Renal cortical epithelial cell (primary cell): ENCODE measurements around the gene ARHGEF28. TPM values are rescaled to one million over a fixed set of nuclear protein-coding genes. Genes with fewer than 3 reads are reported as not detected.

ENCODE experiments used
- DNase-seq: peaks from one replicate; pipeline ENCODE4 v3.0.0-alpha.2; 2011; ENCODE audit warnings: low read depth
- total RNA-seq: library from RNA; depleted of rRNA; stranded (reverse); fragments of >200 nt; gene quantifications from 2 replicates; pipeline ENCODE4 v1.2.3, GENCODE V29; 2014

Gene ARHGEF28
- total RNA-seq, 1 donor from 2014 or later: 112 TPM

GRCh38 chr5:73815631-73816030 is 189.6 kb downstream of the ARHGEF28 start:
- DNase-seq: peak; percentile 89

GRCh38 chr5:73816656-73817420 is 190.8 kb downstream of the ARHGEF28 start:
- DNase-seq: peak; percentile 93

GRCh38 chr5:73818357-73818756 is 192.4 kb downstream of the ARHGEF28 start:
- peak; percentile 80 for DNase-seq

DNA sequence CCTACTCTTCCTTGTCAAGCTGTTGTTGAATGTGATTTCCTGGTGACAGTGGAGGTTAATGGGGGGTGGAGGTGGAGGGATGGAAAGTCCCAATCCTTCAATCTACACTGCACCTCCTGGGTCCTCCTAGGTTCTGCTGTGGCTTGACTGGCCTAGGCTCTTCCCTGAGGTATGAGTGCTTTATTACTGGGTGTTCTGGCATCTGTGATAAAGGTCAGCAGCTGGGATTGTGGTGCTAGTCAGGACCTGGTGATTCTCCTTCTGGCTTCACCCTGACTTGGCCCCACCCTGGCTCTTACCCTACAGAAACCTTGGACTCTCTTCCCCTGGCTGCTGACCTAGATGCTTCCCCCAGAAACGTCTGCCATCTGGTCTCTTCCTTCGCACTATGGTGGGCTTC is 194.3 kb downstream of the ARHGEF28 start:
- peak; percentile 69 for DNase-seq

DNA sequence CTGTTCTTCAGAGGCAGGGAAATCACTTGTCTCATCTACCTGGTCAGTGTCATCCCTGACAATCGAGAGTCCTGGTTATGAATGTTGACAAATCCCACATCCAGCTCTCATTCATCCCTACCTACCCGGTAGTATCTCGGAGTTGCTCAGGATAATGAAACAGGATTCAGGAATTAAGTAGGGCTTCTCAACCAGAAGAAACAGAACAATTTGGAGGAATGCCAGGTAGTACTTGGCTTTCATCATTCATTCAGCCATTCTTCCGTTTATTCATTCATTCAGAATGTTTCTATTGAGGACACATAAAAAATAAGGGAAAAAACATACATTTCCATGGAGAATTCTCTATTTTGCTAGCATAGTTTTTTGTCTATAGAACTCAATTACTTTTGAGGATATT is 195.0 kb downstream of the ARHGEF28 start:
- DNase-seq: peak; percentile 80

DNA sequence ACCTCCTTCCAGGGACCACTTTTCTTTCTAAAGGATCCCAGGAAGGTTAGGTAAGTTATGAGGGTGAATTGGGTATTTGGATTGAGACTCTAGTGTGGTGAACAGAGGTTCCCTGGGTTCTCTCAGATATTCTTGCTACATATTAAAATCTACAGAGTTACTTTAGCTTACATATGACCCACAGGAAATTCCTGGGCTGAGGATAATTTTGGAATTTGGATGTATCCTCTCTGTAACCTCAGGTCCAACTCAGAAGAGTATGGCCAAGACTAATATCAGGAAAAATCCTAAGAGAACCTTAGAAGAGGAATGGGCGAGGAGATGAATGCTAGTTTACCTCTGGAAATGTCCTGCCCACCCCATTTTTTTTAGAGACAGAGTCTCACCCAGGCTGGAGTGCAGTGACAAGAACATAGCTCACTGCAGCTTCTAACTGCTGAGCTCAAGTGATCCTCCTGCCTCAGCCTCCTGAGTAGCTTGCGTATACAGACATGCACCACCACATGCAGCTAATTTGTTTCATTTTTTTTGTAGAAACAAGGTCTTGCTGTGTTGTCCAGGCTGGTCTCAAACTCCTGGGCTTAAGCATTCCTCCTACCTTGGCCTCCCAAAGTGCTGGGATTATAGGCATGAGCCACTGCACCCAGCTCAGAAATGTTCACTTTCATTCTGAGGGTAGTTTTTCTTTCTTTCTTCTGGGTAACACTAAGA is 196.4 kb downstream of the ARHGEF28 start:
- DNase-seq: no peak

DNA sequence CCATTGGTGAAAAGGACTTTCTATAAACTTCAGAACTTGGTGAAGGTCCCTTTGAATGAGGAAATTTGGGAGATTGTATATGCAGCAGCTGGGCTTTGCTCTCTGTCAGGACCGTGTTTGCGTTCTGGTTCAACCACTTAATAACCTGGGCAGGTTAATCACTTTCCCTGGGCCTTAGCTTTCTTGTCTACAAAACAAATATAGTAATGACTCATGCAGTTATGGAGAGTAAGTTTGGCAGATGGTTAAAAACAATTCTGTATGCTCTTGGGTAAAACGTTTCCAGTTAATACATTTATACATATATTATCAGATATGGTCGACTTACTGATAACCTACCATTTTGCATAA is 197.0 kb downstream of the ARHGEF28 start:
- peak; percentile 95 for DNase-seq

GRCh38 chr5:73823508-73823925 is 197.5 kb downstream of the ARHGEF28 start:
- DNase-seq: peak; percentile 98

DNA sequence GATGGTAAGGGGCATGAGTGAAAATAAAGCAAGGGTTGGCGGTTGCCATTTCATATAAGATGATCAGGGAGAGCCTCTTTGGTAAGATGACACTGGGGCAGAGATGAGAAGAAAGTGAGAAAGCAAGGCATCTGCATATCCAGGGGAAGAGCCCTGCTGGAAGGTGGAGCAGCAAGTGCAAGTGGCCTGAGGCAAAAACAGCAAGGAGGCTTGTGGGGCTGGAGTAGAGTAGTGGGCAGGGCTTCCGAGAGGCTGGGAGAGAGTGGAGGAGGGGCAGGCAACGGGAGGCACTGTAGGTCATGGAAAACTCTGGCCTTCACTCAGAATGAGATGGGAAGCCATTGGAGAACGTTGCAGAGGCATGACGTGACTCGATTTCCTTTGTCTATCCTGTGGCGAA is 199.2 kb downstream of the ARHGEF28 start:
- no peak for DNase-seq

- no peak for DNase-seq
These were observed 199.7 kb downstream of the ARHGEF28 start for GRCh38 chr5:73825736-73826135.

GRCh38 chr5:73826301-73827105 is 200.5 kb downstream of the ARHGEF28 start:
- peak; percentile 85 for DNase-seq

DNA sequence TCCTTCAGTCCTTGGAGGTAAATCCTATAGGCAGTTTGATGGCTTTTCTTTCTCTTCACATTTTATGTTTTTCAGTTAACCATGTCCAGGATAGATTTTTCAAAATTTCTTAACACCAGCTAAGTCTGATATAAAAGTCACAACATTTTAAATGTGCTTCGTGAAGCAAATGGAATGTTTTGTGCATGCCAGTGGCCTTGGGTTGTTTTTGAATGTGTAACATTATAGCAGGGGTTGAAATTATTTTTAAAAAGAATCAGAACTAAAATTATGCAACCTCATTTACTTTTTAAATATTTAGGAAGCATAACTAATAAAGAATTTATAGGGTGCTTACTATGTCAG is 201.1 kb downstream of the ARHGEF28 start:
- no peak for DNase-seq

GRCh38 chr5:73828465-73828864 is 202.5 kb downstream of the ARHGEF28 start:
- DNase-seq: no peak

GRCh38 chr5:73830646-73831045 is 204.7 kb downstream of the ARHGEF28 start:
- DNase-seq: no peak

DNA sequence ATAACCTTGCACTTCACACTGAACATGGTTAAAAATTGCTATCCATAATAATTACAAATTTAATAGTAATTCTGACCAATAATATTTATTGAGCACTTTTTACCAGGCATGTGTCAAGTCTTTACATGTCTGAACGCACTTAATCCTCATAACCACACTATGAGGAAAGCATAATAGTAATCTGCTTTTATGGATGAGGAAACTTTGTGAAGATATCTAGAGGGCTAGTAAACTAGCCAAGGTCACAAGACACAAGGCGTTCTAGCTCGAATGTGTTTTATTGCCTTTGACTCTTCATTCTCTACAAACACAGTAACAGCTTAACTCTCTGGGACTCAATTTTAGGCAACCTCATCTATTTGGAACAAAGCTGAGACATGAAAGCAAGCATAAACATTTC is 205.1 kb downstream of the ARHGEF28 start:
- DNase-seq: no peak

DNA sequence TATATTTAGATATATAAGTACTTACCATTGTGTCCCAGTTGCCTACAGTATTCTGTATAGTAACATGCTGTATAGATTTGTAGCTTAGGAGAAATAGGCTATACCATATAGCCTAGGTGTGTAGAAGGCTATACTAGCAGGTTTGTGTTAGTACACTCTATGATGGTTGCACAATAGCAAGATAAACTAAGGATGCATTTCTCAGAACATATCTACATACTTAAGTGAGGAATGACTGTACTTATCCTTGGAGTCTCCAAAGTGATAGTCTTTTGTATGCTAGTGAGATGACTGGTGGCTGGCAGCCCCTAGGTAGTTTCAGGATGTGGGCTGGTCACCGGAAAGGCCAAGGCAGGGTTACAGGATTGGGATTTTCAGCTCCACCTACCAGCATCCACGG is 208.7 kb downstream of the ARHGEF28 start:
- DNase-seq: no peak

- DNase-seq: no peak
These were observed 209.7 kb downstream of the ARHGEF28 start for GRCh38 chr5:73835726-73836125.

- no peak for DNase-seq
These were observed 210.6 kb downstream of the ARHGEF28 start for GRCh38 chr5:73836607-73837006.

- DNase-seq: no peak
These were observed 212.9 kb downstream of the ARHGEF28 start for GRCh38 chr5:73838901-73839300.

GRCh38 chr5:73841641-73842040 is 215.6 kb downstream of the ARHGEF28 start:
- DNase-seq: no peak

DNA sequence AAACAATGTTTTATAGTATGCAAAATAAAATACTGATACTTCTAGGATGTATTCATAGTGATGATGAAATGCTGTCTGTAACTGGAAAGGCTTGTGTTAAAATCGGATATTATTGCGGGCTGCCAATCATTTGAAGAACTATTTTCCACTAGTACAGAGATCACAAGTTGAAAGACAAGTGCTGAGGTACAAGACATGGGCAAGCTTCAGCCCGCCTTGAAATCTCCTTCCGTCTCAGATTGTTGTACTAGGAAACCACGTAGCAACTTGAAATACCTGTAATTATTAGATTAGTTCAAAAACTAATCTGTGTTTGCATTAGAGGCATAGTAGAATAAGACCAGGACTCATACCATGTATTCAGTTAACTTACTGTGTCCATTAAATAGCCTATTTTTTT is 218.2 kb downstream of the ARHGEF28 start:
- DNase-seq: no peak

GRCh38 chr5:73851471-73852181 is 225.6 kb downstream of the ARHGEF28 start:
- no peak for DNase-seq
